GM19099 (cell line): Measurements from ENCODE around the gene ANKS4B.

Experiments
- POLR2A ChIP-seq: IDR thresholded peaks from 3 replicates; pipeline ENCODE4 v1.6.1; 2011; ENCODE audit warnings: low read depth; ENCODE audit not compliant: insufficient read length; ENCODE audit errors: extremely low read depth

The ANKS4B gene

DNA sequence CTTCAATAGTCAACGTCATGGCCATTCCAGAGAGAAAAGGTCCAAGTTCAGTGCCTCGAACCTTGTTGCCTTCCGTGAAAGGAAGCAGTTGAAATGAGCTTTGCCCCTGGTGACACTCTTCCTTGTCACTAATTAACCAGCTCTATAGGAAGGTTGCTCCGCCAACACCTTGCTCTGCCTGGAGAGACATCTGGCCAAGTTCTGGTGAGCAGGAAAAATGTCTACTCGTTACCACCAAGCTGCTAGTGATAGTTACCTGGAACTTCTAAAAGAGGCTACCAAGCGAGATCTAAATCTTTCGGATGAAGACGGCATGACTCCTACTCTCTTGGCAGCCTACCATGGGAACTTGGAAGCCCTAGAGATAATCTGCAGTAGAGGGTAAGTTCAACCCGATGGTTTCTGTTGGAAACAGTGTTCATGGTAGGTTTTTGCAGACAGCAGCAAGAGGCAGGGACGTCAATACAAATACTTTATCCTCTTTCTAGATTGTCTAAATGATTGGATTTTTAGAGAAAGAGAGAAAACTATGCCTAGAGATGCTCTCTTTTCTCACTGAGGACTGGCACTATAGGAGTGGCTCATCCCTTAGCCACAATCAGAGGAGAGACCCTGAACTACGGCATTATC lies at the start of gene ANKS4B:
ANKS4B (plus strand) TSS at position 179 of the 630 bp plus-strand sequence; CDS start at position 218, 39 bp downstream.
- no peak for TF ChIP-seq POLR2A

DNA sequence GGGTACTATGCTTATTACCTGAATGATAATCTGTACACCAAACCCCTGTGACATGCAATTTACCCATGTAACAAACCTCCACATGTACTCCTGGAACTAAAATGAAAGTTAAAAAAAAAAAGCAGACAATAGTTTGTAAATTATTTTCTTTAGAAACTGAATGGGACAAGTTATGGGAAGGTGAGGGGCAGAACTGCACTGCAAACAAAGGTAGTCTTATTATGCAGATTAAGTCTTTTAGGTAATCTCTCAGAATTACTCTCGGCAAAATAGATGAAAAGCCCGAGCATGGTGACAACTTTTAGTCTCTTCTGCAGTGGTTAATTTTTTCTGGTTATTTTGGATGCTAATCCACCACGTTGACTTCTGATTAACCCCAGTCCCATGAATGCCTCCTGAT lies 49.5 kb upstream of the ANKS4B start:
- no peak for TF ChIP-seq POLR2A

DNA sequence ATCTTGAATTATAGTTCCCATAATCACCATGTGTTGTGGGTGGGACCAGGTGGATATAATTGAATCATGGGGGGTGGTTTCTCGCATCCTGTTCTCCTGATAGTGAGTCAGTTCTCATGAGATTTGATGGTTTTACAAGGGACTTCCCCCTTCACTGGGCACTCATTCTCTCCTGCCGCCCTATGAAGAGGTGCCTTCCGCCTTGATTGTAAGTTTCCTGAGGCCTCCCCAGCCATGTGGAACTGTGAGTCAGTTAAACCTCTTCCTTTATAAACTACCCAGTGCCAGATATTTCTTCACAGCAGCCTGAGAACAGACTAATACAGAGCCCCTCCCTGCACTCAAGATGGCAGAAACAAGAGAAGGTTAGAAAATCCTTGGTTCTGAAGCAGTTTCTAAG lies 48.7 kb upstream of the ANKS4B start:
- no peak for TF ChIP-seq POLR2A

- no peak for TF ChIP-seq POLR2A
Measured at GRCh38 chr16:21185659-21186325, 47.7 kb upstream of the ANKS4B start.

DNA sequence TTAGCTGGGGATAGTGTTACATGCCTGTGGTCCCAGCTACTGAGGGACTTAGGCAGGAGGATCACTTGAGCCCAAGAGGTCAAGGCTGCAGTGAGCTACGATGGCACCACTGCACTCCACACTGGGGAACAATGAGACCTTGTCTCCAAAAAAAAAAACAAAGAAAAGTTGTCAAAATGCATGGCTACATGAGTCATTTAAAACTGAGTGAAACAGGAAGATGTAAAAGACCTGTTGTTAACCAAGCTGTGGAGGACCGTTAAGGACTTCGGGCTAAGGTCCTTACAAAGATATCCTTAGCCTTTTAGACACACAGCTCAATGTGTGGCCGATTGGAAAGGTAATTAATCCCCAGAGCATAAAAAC lies 47.2 kb upstream of the ANKS4B start:
- TF ChIP-seq POLR2A = no peak

DNA sequence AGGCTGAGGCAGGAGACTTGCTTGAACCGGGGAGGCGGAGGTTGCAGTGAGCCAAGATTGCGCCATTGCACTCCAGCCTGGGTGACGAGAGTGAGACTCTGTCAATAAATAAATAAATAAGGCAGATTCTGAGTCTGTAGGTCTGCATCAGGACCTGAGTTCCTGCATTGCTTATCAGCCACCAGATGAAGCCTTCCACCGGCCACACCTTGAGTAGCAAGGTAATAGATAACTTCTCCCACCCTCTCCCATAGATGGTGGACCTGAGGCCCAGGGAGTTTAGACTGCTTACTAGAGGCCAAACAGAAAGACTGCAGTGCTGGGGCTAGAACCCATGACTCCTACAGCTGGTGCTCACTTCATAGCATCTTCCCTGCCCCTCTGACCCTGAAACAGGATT lies 44.2 kb upstream of the ANKS4B start:
- TF ChIP-seq POLR2A = no peak

GRCh38 chr16:21190013-21190412 lies 43.5 kb upstream of the ANKS4B start:
- no peak for TF ChIP-seq POLR2A

- no peak for TF ChIP-seq POLR2A
Measured at GRCh38 chr16:21190599-21190998, 42.9 kb upstream of the ANKS4B start.

GRCh38 chr16:21192991-21193390 lies 40.5 kb upstream of the ANKS4B start:
- no peak for TF ChIP-seq POLR2A

DNA sequence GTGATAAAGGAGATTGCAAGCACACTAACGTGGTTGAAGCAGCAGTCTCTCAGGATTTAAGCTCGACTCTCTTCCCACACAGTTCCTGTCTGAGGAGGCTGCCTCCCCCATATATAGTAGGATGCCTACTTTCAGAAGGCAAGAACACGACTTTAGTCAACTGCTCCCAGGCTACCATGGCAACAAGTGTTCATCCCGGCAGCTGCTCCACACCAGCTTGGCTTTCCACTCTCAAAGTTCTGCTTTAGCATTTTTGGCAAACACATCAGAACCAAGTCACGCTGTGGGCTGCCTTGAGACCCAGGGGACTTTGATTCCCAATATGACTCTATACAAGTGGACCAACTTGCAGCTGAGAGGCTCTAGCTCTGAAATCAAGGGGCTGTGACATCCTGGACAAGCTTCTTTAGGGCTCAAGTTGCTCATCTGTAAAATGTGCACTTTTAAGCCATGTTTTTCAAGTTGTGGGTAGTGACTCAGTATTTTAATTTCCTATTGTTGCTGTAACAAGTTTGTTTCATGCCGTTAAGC lies 38.7 kb upstream of the ANKS4B start:
- no peak for TF ChIP-seq POLR2A

DNA sequence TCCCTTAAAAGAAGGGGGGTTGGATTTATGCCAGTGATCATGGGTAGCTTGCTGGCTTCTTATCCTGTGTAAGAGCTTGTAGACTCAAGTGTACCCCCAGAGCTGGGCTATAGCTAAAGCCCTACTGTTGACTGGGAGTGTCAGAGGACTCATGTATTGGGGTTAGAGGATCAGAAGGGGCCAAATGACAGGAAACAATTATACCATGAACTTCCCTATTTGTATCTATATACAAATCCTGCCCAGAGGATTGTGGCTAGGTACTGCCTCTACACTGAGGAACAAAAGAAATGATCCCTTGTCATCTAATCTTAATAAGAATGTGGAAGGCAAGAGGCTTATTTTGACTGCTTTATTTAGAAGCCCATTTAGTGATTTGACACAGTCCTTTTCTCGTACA lies 36.4 kb upstream of the ANKS4B start:
- TF ChIP-seq POLR2A = no peak

- no peak for TF ChIP-seq POLR2A
Measured at GRCh38 chr16:21197621-21198020, 35.9 kb upstream of the ANKS4B start.

DNA sequence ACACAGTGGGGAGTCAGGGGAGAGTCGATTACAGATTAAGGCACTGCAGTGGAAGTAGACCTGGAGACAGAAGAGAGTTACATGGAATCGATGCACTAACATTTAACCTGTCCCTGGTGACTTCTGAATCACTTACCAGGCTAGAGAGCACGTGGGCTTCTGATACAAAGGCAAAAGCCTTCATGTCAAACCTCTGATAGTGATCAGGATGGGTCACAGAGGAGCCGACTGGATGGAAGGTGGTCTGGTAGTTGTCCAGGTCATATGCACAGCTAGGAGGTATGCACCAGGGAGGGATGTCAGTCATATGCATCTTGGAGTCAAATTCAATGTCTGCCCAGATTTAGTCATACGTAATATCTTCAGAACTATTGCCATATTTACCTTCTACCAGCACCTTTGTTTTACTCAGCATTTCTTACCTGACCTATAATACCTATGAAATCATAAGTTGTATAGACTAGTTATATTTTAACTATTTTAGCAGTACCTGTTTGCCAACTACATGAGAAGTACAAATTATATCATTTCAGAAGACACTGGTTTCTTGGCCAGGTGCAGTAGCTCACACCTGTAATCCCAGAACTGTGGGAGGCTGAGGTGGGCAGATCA lies 33.8 kb upstream of the ANKS4B start:
- TF ChIP-seq POLR2A = no peak

GRCh38 chr16:21203155-21203797 lies 30.2 kb upstream of the ANKS4B start:
- no peak for TF ChIP-seq POLR2A

GRCh38 chr16:21205303-21205702 lies 28.2 kb upstream of the ANKS4B start:
- no peak for TF ChIP-seq POLR2A

- TF ChIP-seq POLR2A = no peak
Measured at GRCh38 chr16:21206550-21206949, 26.9 kb upstream of the ANKS4B start.

- no peak for TF ChIP-seq POLR2A
Measured at GRCh38 chr16:21208446-21209230, 24.9 kb upstream of the ANKS4B start.
